Endothelial cell of umbilical vein (primary cell): ENCODE data around the gene PALMD. TPM values are rescaled to one million over a fixed set of nuclear protein-coding genes. Genes with fewer than 3 reads are reported as not detected.

Source experiments
- BruUV-seq: library from RNA; stranded (reverse); fragments of 400-500 nt; replicated peaks from 2 replicates; lab custom pipeline; 2021; lab: Mats Ljungman, UMichigan
- CTCF ChIA-PET: fragments of 300-600, 350-600 bp; sonication (Branson Sonifier 250); formaldehyde crosslinking; loops from one replicate; lab custom pipeline; 2021; ENCODE audit warnings: antibody characterized with exemption, inconsistent platforms; lab: Charles Lee
- POLR2A ChIA-PET: fragments of 300-600, 350-600 bp; sonication (Branson Sonifier 250); formaldehyde crosslinking; loops from one replicate; lab custom pipeline; 2021; ENCODE audit warnings: antibody characterized with exemption, inconsistent platforms; lab: Charles Lee
- DNase-seq: peaks from one replicate; pipeline ENCODE4 v3.0.0-alpha.2; 2011; ENCODE audit warnings: low read depth, low spot score
- FAIRE-seq: peaks from 2 replicates; lab custom pipeline; 2011; peaks lifted over from hg19 to GRCh38; lab: Jason Lieb, UNC
- H2AFZ ChIP-seq: 2 replicates; pipeline ENCODE4 v1.6.0; 2012; ENCODE audit warnings: low read depth, low read length, control low read depth, inconsistent platforms
- H3K27ac ChIP-seq: 2 replicates; pipeline ENCODE4 v1.5.1; 2011; ENCODE audit warnings: low read depth, mild to moderate bottlenecking, control low read depth, low read length, moderate library complexity; ENCODE audit not compliant: insufficient read depth
- H3K27me3 ChIP-seq, 2 experiments: 2 replicates each; pipeline versions ENCODE4 v1.6.0 to v1.6.1; 2011; ENCODE audit warnings: low read length in 2 of 2, mixed read lengths in 1 of 2; ENCODE audit not compliant: control insufficient read depth in 2 of 2, insufficient read depth in 2 of 2
- H3K36me3 ChIP-seq, 2 experiments: 2 replicates in 1 of 2; 3 replicates in 1 of 2; pipeline ENCODE4 v1.5.1; 2011; ENCODE audit warnings: low read length in 2 of 2, mild to moderate bottlenecking in 1 of 2, moderate library complexity in 1 of 2; ENCODE audit not compliant: control insufficient read depth in 2 of 2, insufficient read depth in 2 of 2; ENCODE audit errors: extremely low read depth in 1 of 2
- H3K4me1 ChIP-seq: 3 replicates; pipeline ENCODE4 v1.5.1; 2011; ENCODE audit warnings: mild to moderate bottlenecking, low read length; ENCODE audit not compliant: control insufficient read depth, insufficient read depth; ENCODE audit errors: extremely low read depth
- H3K4me2 ChIP-seq: 2 replicates; pipeline ENCODE4 v1.6.1; 2011; ENCODE audit warnings: low read length, control low read depth, mixed read lengths; ENCODE audit not compliant: insufficient read depth
- H3K4me3 ChIP-seq, 3 experiments: fragments of 200-600 bp in 1 of 3; sonication (generic), shearing (Covaris generic) in 1 of 3; replicated peaks in 1 of 3; 2 replicates each; pipeline ENCODE4 v1.5.1; 2011 to 2016; ENCODE audit warnings: control low read depth in 3 of 3, low read length in 3 of 3, mild to moderate bottlenecking in 2 of 3, inconsistent platforms in 1 of 3, low read depth in 1 of 3, moderate library complexity in 1 of 3; ENCODE audit not compliant: insufficient read depth in 1 of 3
- H3K79me2 ChIP-seq: 2 replicates; pipeline ENCODE4 v1.6.0; 2012; ENCODE audit warnings: low read length, inconsistent platforms; ENCODE audit not compliant: control insufficient read depth, insufficient read depth
- H3K9ac ChIP-seq: replicated peaks from 2 replicates; pipeline ENCODE3; 2011; ENCODE audit warnings: low read length, control low read depth; ENCODE audit not compliant: insufficient read depth; ENCODE audit errors: extremely low read depth
- H3K9me1 ChIP-seq: replicated peaks from 3 replicates; pipeline ENCODE4 v1.6.0; 2011; ENCODE audit warnings: mild to moderate bottlenecking, low read length; ENCODE audit not compliant: control insufficient read depth, insufficient read depth; ENCODE audit errors: extremely low read depth
- H3K9me3 ChIP-seq: replicated peaks from 2 replicates; pipeline ENCODE4 v1.5.1; 2012; ENCODE audit warnings: low read length, inconsistent platforms; ENCODE audit not compliant: control insufficient read depth, insufficient read depth
- H4K20me1 ChIP-seq: replicated peaks from 2 replicates; pipeline ENCODE3; 2011; ENCODE audit warnings: mild to moderate bottlenecking, low read length; ENCODE audit not compliant: control insufficient read depth, insufficient read depth; ENCODE audit errors: extremely low read depth
- EZH2 ChIP-seq: IDR thresholded peaks from 2 replicates; pipeline ENCODE4 v1.6.1; 2012; ENCODE audit warnings: borderline replicate concordance, low read depth, mild to moderate bottlenecking, moderate library complexity, low read length, inconsistent platforms; ENCODE audit not compliant: severe bottlenecking
- FOS ChIP-seq: IDR thresholded peaks from 2 replicates; pipeline ENCODE4 v1.6.1; 2011; ENCODE audit warnings: mild to moderate bottlenecking, low read length, moderate library complexity, borderline replicate concordance; ENCODE audit not compliant: insufficient read depth
- GATA2 ChIP-seq: IDR thresholded peaks from 2 replicates; pipeline ENCODE4 v1.7.0; 2011; ENCODE audit warnings: low read depth, mild to moderate bottlenecking, moderate library complexity, mixed read lengths, low read length; ENCODE audit not compliant: insufficient read length, insufficient read depth
- JUN ChIP-seq: IDR thresholded peaks from 2 replicates; pipeline ENCODE4 v1.6.1; 2011; ENCODE audit warnings: borderline replicate concordance, low read depth; ENCODE audit not compliant: insufficient read length, insufficient read depth
- MYC ChIP-seq: IDR thresholded peaks from one replicate; pipeline ENCODE4 v1.6.1; 2011; ENCODE audit warnings: mild to moderate bottlenecking, low read depth, low read length
- POLR2A ChIP-seq: IDR thresholded peaks from 2 replicates; pipeline ENCODE4 v1.6.1; 2012; ENCODE audit warnings: low read depth, mild to moderate bottlenecking, control low read depth, low read length
- POLR2AphosphoS5 ChIP-seq: IDR thresholded peaks from 2 replicates; pipeline ENCODE4 v1.6.1; 2012; ENCODE audit warnings: low read depth, mild to moderate bottlenecking, control low read depth, low read length, moderate library complexity; ENCODE audit not compliant: insufficient read depth
- dilution Hi-C: fragments of 300-500 bp; cut with MboI; formaldehyde crosslinking; loops from one replicate; pipeline ENCODE4 v1.15.0; 2019; ENCODE audit warnings: low sequenced_read_pairs; ENCODE audit not compliant: extremely low pct_ligation_motif_present
- intact Hi-C: fragments of 100-400 bp; cut with micrococcal nuclease; formaldehyde crosslinking; loops from one replicate; pipeline ENCODE4 v1.10.0; 2022
- polyA plus RNA-seq, 4 experiments: library from polyadenylated mRNA; depleted of rRNA in 3 of 4; stranded (reverse) in 3 of 4; unstranded in 1 of 4; fragments of >200 nt; gene quantifications; 2 replicates each; pipeline versions ENCODE4 v1.2.1 to v1.2.3, GENCODE V29; 2011 to 2012; ENCODE audit warnings: missing spikeins in 1 of 4
- total RNA-seq: library from RNA; stranded (reverse); gene quantifications from 2 replicates; pipeline ENCODE4 v1.2.3, GENCODE V29; 2021
- TF ChIP-seq, protein P1 (sequence below), 2 donors: IDR thresholded peaks; 1 replicate in 1 of 2; 2 replicates in 1 of 2; pipeline ENCODE4 v1.5.1; 2011; ENCODE audit warnings: low read length in 2 of 2, mild to moderate bottlenecking in 2 of 2, moderate library complexity in 2 of 2, control low read depth in 1 of 2, inconsistent platforms in 1 of 2, low read depth in 1 of 2; ENCODE audit not compliant: insufficient read depth in 1 of 2; ENCODE audit errors: extremely low read depth in 1 of 2
- TF ChIP-seq, protein P2 (sequence below): IDR thresholded peaks from 2 replicates; pipeline ENCODE4 v1.6.1; 2011; ENCODE audit not compliant: insufficient read depth, insufficient read length

PALMD gene
- total and polyA plus RNA-seq, 2 donors (not counting 3 experiments of a cell fraction or from before 2014, with no cell fraction given), result 52.6 to 137 TPM

DNA sequence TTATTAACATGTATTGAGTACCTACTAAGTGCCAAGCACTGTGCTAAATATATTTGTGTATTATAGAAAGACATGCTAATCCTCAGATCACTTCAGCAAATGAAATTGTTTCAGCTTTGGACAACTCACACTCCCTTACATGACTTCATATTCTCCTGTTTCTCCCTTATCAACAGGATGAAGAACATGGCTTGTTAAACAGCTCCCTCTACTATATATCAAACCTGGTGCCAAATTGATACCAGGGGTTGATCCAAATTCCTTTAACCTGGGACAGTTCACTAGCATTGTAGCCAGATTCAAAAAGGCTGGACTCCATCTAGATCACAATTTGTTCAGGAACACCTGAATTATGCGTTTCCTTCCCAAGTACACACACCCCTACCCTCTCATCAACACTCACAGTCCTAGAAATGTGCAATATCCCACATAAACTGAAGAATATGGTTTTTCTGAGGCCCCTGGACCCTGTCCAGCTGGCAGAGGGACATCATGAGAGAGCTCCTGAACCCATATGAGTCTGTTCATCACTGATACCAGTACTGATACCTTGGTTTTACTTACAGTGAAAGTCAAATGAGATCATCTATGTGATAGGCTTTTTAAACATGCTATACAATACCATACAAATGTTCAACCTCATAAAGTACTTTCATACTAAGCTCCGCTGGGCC, 47.0 kb upstream of the PALMD start:
- Histone ChIP-seq H3K79me2 (no peaks in the 10 kb centered on the region), H3K4me3 (no peak overlapping the region), H3K4me1 (peaks cover 69% of the 10 kb centered on the region), H3K27me3 (no peaks in the 10 kb centered on the region), H2AFZ (peak overlapping the region; percentile 26), H3K9me1 (no peaks in the 10 kb centered on the region), H4K20me1 (no peaks in the 10 kb centered on the region), H3K36me3 (no peaks in the 10 kb centered on the region), H3K4me2 (peak overlapping the region; percentile 42), H3K27ac (peak overlapping the region; percentile 93), H3K9ac (peak overlapping the region; percentile 32), H3K9me3 (no peaks in the 10 kb centered on the region)
- POLR2A ChIA-PET, result interaction anchor here (0.9 to 2.0 kb wide), 3 partner anchors 8 to 52 kb away, joined by 4 to 5 read pairs (median 4); partner anchors contain the start of gene PALMD
- TF ChIP-seq, protein P1, sequence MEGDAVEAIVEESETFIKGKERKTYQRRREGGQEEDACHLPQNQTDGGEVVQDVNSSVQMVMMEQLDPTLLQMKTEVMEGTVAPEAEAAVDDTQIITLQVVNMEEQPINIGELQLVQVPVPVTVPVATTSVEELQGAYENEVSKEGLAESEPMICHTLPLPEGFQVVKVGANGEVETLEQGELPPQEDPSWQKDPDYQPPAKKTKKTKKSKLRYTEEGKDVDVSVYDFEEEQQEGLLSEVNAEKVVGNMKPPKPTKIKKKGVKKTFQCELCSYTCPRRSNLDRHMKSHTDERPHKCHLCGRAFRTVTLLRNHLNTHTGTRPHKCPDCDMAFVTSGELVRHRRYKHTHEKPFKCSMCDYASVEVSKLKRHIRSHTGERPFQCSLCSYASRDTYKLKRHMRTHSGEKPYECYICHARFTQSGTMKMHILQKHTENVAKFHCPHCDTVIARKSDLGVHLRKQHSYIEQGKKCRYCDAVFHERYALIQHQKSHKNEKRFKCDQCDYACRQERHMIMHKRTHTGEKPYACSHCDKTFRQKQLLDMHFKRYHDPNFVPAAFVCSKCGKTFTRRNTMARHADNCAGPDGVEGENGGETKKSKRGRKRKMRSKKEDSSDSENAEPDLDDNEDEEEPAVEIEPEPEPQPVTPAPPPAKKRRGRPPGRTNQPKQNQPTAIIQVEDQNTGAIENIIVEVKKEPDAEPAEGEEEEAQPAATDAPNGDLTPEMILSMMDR (IDR thresholded peaks at IDR 0.05; ENCODE audit: extremely low read depth in 1 of 2, insufficient read depth in 1 of 2, low read depth in 1 of 2, low read length in 2 of 2), result no peak
- TF ChIP-seq POLR2AphosphoS5, result no peak
- TF ChIP-seq GATA2, result no peak
- TF ChIP-seq, protein P2, sequence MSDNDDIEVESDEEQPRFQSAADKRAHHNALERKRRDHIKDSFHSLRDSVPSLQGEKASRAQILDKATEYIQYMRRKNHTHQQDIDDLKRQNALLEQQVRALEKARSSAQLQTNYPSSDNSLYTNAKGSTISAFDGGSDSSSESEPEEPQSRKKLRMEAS, result no peak
- TF ChIP-seq FOS, result no peak
- no peak for TF ChIP-seq POLR2A
- TF ChIP-seq MYC, result no peak
- no peak for TF ChIP-seq JUN
- no peak for TF ChIP-seq EZH2
- DNase-seq (peak; percentile 80), FAIRE-seq (peak; percentile 42)
- dilution Hi-C loops (no loop called here), intact Hi-C loops (loop anchor here (1.0 to 2.0 kb wide), 8 partner anchors 8 to 118 kb away; no protein-coding TSS in a partner anchor)
- BruUV-seq, result no TSS peak
- CTCF ChIA-PET, result interaction anchor here (1.4 to 2.8 kb wide), 3 partner anchors 8 to 72 kb away, joined by 6 to 20 read pairs (median 11); no protein-coding TSS in a partner anchor
